GM19351 (cell line): ENCODE results near the gene MAT2B.

Source experiments
- ATAC-seq: cut with Tn5 transposase; IDR thresholded peaks from one replicate; pipeline ENCODE4 v1.9.1; 2021; ENCODE audit warnings: mild to moderate bottlenecking, moderate library complexity; ENCODE audit not compliant: unreplicated experiment

The MAT2B gene

GRCh38 chr5:163505368-163506094, at the start of gene MAT2B:
Gene MAT2B, plus strand, starts transcription at chr5:163505619. Its CDS starts 68 bp downstream, at chr5:163505687.
- ATAC-seq: peak; percentile 79

GRCh38 chr5:163456029-163456589, 49.3 kb upstream of the MAT2B start:
- no peak for ATAC-seq

GRCh38 chr5:163456840-163457239, 48.6 kb upstream of the MAT2B start:
- no peak for ATAC-seq

- ATAC-seq: no peak
These were observed 46.5 kb upstream of the MAT2B start for GRCh38 chr5:163458778-163459385.

DNA sequence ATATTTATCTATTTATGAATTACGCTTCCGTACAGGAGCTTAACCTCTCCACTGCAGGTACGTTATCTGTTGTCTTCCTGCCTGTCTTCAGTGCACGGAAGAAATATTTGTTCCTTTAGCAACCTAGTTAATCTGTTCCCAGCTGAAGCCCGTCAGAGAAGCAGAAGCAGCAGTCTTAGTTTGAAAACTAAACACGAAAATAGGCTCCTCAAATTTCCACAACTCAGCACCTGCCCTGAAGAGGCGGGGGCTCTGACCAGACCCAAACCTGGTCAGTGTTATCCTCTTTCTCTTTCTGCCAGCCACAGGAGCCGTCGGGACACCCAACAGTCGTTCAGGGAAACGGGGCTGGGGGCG, 46.0 kb upstream of the MAT2B start:
- peak; percentile 6 for ATAC-seq

GRCh38 chr5:163459819-163460561, 45.4 kb upstream of the MAT2B start, which contains the start of gene NUDCD2:
Gene NUDCD2, minus strand, starts transcription at chr5:163460102. Its CDS starts 52 bp downstream, at chr5:163460050.
- ATAC-seq: peak; percentile 74

GRCh38 chr5:163460562-163461171, 44.8 kb upstream of the MAT2B start, which contains the start of gene HMMR:
Gene HMMR, plus strand, starts transcription at chr5:163460632. Its CDS starts 61 bp downstream, at chr5:163460693.
- no peak for ATAC-seq

- no peak for ATAC-seq
These were observed 42.4 kb upstream of the MAT2B start for GRCh38 chr5:163463063-163463435.

DNA sequence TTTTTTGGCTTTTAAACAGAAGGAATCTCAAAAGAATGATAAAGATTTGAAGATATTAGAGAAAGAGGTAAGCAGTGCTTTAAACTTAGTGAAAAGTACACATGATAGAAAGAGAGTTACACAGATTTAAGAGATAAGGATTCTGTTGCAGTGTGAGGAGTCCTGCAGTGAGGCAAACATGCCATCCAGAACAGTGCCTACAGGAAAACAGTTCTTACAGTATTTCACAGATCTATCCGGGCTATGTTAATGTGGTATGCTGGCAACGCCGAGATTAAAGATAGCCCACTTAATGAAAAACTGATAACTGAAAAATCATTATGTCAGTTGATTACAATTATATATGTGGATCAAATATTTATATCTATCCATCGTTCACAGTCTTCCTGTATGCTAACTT, 37.7 kb upstream of the MAT2B start:
- no peak for ATAC-seq

DNA sequence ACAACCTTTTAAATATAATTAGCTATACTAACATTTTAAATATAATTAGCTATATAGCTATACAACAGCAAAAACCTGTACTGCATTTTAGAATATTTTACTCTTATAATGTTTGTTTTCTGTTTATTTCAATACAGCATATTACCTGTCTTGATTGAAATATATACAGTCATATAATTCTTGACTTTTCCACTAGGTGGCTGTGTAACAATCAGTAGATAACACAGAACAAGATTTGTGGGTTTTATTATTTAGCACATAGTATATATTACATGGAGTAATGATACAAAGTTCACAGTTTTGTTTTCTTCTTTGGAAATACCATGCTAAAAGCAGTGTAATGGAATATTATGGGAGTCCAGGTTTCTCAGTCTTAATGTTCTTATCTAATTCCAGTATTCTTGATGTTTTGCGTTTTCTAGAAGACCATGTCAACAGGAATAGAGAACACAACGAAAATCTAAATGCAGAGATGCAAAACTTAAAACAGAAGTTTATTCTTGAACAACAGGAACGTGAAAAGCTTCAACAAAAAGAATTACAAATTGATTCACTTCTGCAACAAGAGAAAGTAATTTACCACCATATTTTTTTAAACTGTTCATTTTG, 31.7 kb upstream of the MAT2B start:
- peak; percentile 96 for ATAC-seq

GRCh38 chr5:163475411-163475810, 30.0 kb upstream of the MAT2B start:
- no peak for ATAC-seq

DNA sequence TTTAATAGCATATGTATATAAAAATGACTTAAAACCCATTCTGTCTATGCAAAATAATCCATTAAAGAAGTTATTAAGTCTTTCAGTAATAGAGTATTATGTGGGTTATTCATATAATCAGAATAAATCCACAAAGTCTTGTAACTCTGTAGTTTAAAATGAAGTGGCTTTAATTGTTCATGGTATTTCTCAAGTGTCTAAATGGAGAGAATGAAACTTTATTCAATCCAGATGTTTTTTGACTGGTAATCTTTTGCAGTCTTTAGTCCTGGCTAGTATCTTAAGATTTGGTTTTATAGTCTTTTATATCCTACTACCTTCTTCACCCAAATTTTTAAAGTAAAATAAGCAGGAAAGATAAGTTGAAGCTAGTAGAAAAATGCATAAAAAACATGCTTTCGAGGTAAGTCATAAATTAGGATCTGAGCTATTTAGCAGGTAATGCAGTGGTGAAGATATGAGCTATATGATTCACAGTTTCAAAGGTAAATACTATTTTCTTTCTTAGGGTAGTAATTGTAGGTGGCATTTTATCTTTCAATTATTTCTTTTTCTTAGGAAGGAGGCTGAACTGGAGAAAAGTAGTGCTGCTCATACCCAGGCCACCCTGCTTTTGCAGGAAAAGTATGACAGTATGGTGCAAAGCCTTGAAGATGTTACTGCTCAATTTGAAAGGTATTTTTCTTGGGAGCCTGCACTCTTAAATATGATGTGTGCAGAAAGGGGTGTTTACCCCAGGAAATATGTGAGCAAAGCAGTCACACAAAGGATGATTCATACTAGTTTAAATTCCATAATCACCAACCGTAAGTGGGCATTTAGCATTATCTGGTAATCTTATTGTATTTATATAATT, 27.1 kb upstream of the MAT2B start:
- ATAC-seq: no peak

DNA sequence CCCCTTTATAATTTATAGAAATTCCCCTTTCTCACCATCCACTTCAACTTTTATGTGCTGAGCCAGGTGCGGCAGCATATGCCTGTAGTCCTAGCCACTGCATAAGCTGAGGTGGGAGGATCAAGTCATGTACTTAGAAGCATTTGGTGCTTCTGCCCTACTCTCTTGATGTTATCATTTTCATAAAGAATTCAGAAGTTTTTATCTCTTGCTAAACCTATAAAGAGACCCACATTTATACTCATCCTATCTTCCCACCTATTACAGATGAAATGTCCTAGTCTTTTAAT, 26.5 kb upstream of the MAT2B start:
- no peak for ATAC-seq

DNA sequence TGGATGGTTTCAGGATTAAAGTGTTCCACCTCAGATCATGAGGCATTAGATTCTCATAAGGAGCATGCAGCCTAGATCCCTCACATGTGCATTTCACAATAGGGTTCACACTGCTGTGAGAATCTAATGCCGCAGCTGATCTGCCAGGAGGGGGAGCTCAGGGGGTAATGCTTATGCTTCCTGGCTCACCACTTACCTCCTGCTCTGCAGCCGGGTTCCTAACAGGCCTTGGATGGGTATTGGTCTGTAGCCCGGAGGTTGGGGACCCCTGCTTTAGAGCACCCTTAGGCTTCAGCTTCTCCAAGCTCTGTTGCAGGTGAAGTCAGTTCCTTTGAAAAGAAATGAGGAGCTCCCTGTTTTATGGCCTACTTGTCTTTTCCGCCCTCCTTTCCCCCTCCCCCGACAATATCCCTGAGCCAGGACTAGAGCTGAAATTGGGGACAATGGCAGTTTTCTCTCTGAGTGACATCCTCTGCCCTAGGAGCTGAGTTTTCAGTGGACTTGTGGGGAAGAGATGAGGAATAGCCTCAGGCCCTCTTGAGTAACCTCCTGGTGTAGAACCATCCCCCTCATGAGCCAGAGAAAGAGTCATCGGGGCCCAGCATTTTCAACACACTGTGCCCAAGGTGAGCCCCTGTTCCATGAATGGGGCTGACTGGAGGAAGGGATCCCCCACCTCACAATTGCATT, 16.2 kb upstream of the MAT2B start:
- no peak for ATAC-seq

- ATAC-seq: no peak
These were observed 15.7 kb upstream of the MAT2B start for GRCh38 chr5:163489745-163490075.

- ATAC-seq: no peak
These were observed 9.1 kb upstream of the MAT2B start for GRCh38 chr5:163496286-163496685.

DNA sequence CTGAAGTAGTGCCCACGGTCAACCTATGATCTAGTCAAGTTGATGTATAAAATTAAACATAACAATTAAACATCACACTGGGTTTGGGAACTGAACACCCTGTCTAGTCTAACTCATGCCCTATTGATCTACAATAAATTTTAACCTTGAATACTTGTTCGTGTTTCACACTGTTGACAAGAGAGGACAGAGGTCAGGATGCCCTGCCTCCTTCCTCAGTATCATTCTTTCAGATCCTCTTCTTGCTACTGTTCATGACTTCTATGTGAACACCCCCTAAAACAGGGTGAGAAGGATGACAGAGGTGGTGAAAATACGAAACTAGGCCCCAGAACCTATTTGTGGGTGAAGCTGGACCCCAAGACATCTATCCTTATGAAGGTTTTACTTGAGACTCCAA, 8.1 kb upstream of the MAT2B start:
- ATAC-seq: peak; percentile 83

DNA sequence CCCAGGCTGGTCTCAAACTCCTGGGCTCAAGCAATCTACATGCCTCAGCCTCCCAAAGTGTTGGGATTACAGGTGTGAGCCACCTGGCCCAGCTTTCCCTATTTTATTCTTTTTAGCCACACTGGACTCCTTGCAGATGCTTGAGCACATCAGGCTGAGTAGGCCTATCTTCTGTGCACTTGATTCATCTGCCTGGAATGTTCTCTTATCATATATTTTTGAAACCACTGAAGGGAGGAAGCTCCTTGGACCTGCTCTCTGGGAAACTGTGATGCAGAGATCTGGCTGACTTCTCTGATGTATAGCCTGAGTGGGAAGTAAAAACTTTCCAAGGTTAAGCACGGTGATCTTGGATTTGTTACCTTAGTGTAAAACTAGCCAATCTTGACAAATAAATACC, 6.5 kb upstream of the MAT2B start:
- ATAC-seq: no peak

DNA sequence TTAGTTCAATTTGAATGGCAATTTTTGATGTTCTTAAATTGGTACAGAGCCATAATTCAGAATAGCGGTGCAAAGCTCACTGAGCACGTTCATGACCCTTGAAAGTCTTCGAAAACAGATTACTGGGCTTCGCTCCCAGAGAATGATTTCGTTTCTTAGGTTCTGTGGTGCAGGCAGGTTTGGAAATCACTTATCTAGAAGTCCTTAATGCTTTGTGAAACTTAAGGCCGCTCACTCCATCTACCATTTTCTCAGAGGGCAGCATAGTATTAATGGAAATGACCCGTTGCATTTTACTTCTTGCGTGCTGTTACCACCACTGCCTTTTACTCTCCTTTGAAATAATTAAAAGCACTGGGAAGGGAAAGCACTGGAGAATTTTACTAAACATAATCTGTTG, 2.9 kb upstream of the MAT2B start:
- no peak for ATAC-seq
